Activated T-cell treated with anti-CD3 and anti-CD28 coated beads, Interleukin-2, amount 50 U/mL, for 48 hours (primary cell): Measurements from ENCODE around the gene ERBB4.

Source experiments
- DNase-seq, 2 experiments: peaks; one replicate each; pipeline ENCODE4 v3.0.0-alpha.2; 2020

Gene ERBB4

GRCh38 chr2:212359425-212360067, 179.1 kb downstream of the ERBB4 start:
- no peak for DNase-seq

DNA sequence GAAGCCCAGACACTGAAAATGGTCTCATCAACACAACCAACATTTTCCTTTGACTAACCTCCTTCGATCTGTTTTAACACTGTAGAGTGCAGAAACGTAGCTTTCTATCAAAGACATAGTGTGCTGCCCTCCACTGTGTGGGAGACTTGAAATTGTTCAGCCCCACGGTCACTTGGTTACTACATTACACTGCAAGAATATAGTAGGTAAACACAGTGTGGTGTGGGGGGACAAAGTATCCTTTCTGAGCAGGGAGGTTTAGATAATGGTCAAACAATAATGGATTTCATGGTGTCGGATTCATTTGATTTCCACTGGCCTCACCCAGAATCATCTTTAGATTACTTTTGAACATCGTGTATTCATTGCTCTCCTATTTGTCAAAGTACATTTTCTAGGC, 181.0 kb downstream of the ERBB4 start:
- no peak for DNase-seq

DNA sequence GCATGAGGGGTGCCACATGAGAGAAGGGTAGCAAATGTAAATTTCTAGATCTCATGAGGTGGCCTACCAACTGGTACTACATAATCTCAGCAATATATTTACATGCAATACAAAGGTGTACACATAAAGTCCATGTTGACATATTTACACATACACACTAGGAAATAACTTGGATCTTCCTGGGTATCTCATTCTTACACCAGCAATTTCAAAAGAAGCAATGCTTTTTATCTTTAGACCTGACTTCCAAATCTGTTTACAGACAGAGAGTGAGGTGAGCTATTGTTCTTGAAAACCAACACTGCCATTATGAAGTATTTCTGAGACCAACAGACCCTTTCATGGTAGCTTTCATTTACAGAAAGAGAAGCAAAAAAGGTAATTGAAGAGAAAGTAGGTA, 184.2 kb downstream of the ERBB4 start:
- no peak for DNase-seq

DNA sequence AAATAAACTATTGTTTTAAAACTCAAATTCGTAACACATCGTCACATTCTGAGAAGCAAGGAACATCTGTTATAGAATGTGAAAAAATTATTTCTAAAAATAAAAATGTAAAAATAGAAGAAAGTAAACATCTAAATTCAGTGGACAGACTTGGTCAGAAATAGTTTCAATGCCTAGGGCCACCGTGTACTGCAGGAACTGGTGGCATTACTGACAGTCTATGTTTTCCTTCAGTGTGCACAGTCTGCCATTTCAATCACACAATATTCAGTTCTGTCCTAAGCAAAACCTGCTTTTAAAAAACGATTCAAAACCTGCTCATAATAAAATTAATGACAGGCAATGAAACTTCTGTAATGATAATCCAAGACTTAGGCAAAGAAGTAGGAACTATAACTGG, 190.1 kb downstream of the ERBB4 start:
- no peak for DNase-seq

DNA sequence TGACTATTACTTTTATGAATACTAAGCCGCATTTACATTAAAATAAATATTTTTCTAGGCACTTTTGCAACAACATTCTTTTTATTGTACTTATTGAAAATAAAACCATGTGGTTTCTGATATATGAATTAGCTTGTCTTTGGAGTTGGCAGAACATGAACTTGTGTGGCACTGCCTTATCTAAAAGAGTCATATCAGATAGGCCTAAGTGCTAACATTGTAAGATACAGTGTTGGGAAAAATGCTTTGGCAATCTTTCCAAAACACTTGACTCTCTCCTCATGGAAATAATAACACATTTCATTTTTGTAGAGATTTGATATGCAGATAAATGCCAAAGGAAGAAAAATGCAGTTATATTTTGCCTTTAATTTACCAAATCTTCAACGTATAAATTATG, 191.7 kb downstream of the ERBB4 start:
- DNase-seq = no peak

GRCh38 chr2:212345966-212346365, 192.6 kb downstream of the ERBB4 start:
- DNase-seq = no peak

GRCh38 chr2:212344131-212344530, 194.5 kb downstream of the ERBB4 start:
- no peak for DNase-seq

DNA sequence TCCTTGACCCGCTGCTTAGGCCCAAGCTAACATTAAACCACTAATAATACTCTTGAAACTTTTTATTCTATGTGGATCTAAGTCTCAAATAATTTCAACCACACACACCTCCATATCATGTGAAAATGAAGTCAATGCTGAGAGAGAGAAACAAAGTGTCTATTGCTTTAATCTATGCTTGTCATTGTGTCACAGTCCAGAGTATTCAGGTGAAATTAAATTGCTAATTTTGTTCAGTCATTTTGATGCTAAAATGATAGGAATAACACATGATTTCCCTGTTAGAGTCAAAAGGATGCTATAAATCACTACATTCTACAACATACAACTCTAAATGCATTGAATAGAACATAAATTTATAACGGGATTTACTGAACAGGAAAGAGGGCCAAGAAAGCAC, 195.4 kb downstream of the ERBB4 start:
- no peak for DNase-seq

DNA sequence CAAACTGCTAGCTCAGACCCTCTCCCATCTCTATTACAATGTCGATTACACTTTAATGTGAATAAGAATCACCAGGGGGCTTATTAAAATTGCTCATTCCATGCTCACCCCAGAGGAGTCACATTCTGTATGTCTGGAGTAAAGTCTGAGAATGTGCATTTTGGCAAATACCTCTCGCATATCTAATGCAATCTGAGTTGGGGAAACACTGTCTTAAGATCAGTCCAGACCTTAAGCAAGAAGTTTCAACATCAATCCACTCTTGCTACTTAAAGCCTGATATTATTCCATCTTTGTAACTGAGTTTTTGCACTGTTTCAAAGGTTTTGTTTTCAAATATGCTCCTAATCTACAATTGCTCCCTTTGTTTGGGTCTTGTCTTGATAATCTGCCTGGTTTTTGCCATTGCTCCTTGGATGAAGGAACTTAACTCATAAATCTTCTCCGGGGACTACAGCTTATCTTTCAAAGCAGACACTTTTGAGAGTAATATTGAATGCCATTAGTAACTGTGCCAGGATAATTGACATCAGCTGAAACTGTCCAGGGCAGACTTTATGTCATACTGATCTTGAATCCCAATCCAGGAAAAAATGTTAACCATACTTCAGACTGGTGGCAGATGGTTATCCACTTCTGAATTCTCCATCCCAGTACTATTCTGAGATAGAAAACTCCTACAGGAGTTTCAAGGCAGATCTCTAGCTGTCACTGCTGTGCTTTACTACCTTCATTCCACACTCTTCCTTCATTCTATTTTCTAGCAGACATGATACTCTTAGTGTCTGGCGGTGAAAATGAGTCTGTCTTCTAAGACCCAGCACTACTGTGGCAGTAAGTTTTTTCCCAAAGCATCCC, 200.9 kb downstream of the ERBB4 start:
- no peak for DNase-seq

DNA sequence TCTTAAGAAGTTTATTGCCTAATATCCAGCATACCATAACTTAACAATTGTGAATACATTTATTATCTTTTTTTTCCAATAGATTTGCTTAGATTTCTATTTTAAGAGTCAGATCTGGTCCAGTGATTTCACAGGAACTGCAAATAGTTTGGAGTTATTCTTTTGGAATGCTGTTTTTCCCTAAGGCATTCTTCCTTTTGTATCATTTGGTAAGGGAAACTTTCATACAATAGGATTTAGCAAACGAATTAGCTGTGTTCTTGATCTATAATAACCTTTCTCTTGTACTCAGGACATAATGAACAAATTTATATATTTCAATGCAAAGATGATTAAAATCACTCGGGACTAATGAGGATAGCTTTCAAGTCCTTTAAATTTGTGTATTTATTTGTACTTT, 201.6 kb downstream of the ERBB4 start:
- DNase-seq = no peak

- DNase-seq = no peak
These were observed 208.3 kb downstream of the ERBB4 start for GRCh38 chr2:212330263-212330662.

- no peak for DNase-seq
These were observed 209.7 kb downstream of the ERBB4 start for GRCh38 chr2:212328712-212329496.

- no peak for DNase-seq
These were observed 210.5 kb downstream of the ERBB4 start for GRCh38 chr2:212328136-212328535.

GRCh38 chr2:212327171-212327809, 211.3 kb downstream of the ERBB4 start:
- DNase-seq = no peak

DNA sequence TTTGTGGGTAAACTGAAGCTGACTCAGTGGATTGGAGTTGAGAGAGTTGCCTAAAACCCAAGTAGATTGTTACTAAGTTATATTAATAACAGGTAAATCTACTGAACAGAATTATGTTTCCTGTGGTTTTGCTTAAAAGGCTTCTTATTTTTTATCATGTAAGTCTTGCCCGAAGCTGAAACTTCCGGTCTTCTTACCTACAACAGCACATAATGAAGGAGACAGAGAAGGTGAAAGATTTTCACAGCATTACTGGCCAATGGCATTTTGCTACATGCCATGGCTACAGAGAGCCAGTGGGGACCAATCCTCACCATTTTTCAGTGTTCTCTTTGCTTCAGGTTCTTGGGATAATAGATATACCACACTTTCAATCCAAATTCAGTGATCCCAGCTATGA, 220.0 kb downstream of the ERBB4 start:
- no peak for DNase-seq

DNA sequence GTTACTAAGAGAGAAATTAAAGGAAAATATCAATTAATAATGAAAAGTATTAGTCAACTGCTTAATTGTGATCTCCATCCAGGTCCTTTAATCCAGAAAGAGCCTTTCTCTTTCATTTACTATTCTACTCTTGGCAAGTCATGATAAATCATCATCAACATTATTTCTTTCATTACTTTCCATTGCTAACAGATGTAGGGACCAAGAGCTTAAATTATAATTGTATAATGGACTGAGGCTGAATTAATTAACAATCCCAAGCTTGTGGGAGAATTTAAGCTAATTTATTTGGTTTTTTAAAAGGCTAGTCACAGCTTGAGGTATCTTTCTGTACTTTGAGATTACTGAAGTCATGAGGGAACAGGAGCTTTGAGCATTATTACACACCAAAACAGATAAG, 223.9 kb downstream of the ERBB4 start:
- DNase-seq = no peak

GRCh38 chr2:212311807-212312404, 226.7 kb downstream of the ERBB4 start:
- no peak for DNase-seq

DNA sequence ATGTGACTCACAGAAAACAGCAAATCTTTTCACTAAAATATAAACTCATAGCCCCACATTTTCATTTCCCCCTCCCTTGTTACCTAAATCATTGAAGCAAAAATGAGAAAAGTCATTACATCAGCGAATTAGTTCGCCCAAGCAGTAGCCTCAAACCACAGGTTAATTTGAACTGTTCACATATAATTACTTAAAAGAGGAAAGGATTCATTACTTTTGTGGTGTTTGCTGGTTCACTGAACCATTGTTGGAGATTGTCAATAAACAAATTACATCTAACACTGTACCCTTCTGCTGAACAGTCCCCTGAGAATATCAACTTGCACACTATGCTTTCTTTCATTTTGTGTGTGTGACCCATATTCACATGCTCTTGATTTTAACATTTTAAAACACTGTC, 238.7 kb downstream of the ERBB4 start:
- no peak for DNase-seq

- no peak for DNase-seq
These were observed 239.3 kb downstream of the ERBB4 start for GRCh38 chr2:212299333-212299732.

DNA sequence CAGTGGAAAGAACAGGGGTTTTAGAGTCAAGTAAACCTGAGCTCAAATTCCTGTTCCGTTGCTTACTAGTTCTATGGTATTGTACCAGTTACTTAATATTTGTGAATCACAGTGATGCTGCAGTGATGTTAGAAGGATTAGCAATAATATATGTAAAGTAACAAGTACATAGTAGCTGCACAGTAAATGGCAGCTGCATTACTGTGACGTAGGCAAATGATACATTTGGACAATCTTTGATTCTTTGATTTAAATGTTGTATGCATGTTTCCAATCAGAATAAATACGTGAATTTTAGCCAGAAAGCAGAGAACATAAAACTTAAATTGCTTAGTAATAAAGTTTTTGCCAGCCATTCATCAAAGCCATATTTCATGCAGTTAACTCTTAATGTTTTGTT, 243.0 kb downstream of the ERBB4 start:
- DNase-seq = no peak

GRCh38 chr2:212294816-212295215, 243.8 kb downstream of the ERBB4 start:
- no peak for DNase-seq

GRCh38 chr2:212289301-212289700, 249.3 kb downstream of the ERBB4 start:
- DNase-seq = no peak

DNA sequence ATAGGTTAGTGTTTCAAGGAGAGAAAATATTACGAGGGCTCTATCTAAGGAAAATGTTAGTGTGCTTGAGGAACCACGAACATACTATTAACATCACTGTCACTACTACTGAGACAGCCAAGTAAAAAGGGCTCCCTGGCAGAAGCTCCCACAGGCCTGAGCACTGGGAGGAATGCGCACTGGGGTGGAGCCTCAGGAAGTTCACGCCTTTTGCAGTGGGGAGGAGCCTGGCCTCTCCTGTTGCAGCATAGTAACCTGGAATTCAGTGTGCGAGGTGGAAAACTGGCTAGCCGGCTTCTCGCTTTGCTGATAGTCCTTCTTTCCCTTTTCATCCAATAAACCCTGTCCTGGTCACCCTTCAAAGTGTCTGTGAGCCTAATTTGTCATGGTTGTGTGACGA, 250.3 kb downstream of the ERBB4 start:
- DNase-seq = no peak
